Measurements from ENCODE around the gene OR13J1.

- no peak for TF ChIP-seq CTCF (IDR thresholded peaks at IDR 0.05)
- TF ChIP-seq POLR2A (IDR thresholded peaks at IDR 0.05), result no peak
Measured at GRCh38 chr9:35859990-35860339, 10.2 kb downstream of the OR13J1 start.

All from heart left ventricle (tissue), 13 donors.